K562 (cell line): Measurements from ENCODE around the gene REC8. TPM values are rescaled to one million over a fixed set of nuclear protein-coding genes. Genes with fewer than 3 reads are reported as not detected.

ENCODE experiments used
- KAT2B ChIP-seq: IDR thresholded peaks from one replicate; pipeline ENCODE4 v1.6.1; 2012; ENCODE audit warnings: low read depth, mild to moderate bottlenecking, control low read depth, inconsistent platforms, low read length, moderate library complexity
- MLX ChIP-seq, 2 experiments: fragments of 450-650 bp in 1 of 2; sonication (generic) in 1 of 2; formaldehyde crosslinking; conservative IDR thresholded peaks; 2 replicates each; pipeline versions ENCODE4 v1.4.0 to v1.8.1; 2020 to 2022; ENCODE audit warnings: mild to moderate bottlenecking in 1 of 2, missing genetic modification reagents in 1 of 2
- PCBP1 ChIP-seq: fragments of 200-400 bp; formaldehyde crosslinking; IDR thresholded peaks from 2 replicates; pipeline ENCODE4 v1.6.1; 2018; ENCODE audit warnings: mild to moderate bottlenecking, low read depth, low read length; ENCODE audit not compliant: poor library complexity, severe bottlenecking
- POLR3A ChIP-seq: IDR thresholded peaks from 2 replicates; pipeline ENCODE4 v1.6.1; 2011; ENCODE audit warnings: borderline replicate concordance, mild to moderate bottlenecking, moderate library complexity; ENCODE audit not compliant: insufficient read length, insufficient read depth; ENCODE audit errors: extremely low read depth
- PRDM10 ChIP-seq: fragments of 450-650 bp; IDR thresholded peaks from 2 replicates; pipeline ENCODE4 v1.6.1; 2018; ENCODE audit not compliant: partially characterized antibody
- RBM22 ChIP-seq: fragments of 200-400 bp; formaldehyde crosslinking; IDR thresholded peaks from 2 replicates; pipeline ENCODE4 v1.6.1; 2018; ENCODE audit warnings: low read length, low read depth; ENCODE audit not compliant: poor library complexity, severe bottlenecking
- RBM34 ChIP-seq: fragments of 200-400 bp; formaldehyde crosslinking; IDR thresholded peaks from 2 replicates; pipeline ENCODE4 v1.6.1; 2018; ENCODE audit warnings: low read length, borderline replicate concordance; ENCODE audit not compliant: insufficient read depth
- RCOR1 ChIP-seq, 2 experiments: IDR thresholded peaks; 2 replicates each; pipeline ENCODE4 v1.6.1; 2012; ENCODE audit warnings: low read depth in 2 of 2, low read length in 2 of 2, borderline replicate concordance in 1 of 2, improper control_type of control experiment in 1 of 2
- RHOXF2B ChIP-seq: fragments of 250-450 bp; sonication (Bioruptor Pico); conservative IDR thresholded peaks from 2 replicates; pipeline ENCODE4 v1.5.1; 2021
- STAT6 ChIP-seq: sonication (generic); formaldehyde crosslinking; IDR thresholded peaks from 2 replicates; pipeline ENCODE4 v1.8.1; 2023; ENCODE audit warnings: mild to moderate bottlenecking, missing genetic modification reagents
- USF2 ChIP-seq: sonication (generic); formaldehyde crosslinking; IDR thresholded peaks from 2 replicates; pipeline ENCODE4 v1.5.0; 2020; ENCODE audit warnings: missing genetic modification reagents
- ZNF75A ChIP-seq: fragments of 450-650 bp; formaldehyde crosslinking; IDR thresholded peaks from 2 replicates; pipeline ENCODE4 v1.4.0; 2020; ENCODE audit warnings: mild to moderate bottlenecking
- ZNF79 ChIP-seq: fragments of 250-450 bp; sonication (Bioruptor Pico); IDR thresholded peaks from 2 replicates; pipeline ENCODE4 v1.4.0; 2020; ENCODE audit warnings: low read depth, mild to moderate bottlenecking, moderate library complexity
- polyA plus RNA-seq, 8 experiments: library from polyadenylated mRNA; depleted of rRNA in 4 of 8; stranded (reverse) in 5 of 8; unstranded in 3 of 8; fragments of >200 nt; fragmentation: Nextera tagmentation in 2 of 8; fragmentation: Illumina TruSeq in 1 of 8; extraction: Ambion mirVana in 2 of 8; extraction: Trizol in 1 of 8; gene quantifications; 2 replicates each; pipeline versions ENCODE4 v1.2.1 to v1.2.3, GENCODE V29; 2011 to 2014; ENCODE audit warnings: inconsistent platforms in 1 of 8, missing spikeins in 1 of 8
- total RNA-seq, 7 experiments: library from RNA; depleted of rRNA in 6 of 7; stranded (reverse); fragments of >200 nt in 6 of 7; fragmentation: Illumina TruSeq in 2 of 7; extraction: Trizol in 2 of 7; gene quantifications; 2 replicates each; pipeline versions ENCODE4 v1.2.1 to v1.2.3, GENCODE V29; 2011 to 2021; ENCODE audit warnings: low replicate concordance in 1 of 7

Gene REC8
- total and polyA plus RNA-seq, 9 of the 15 experiments (the other 6 are each of a cell fraction or from before 2014, with no cell fraction given) = 0.11 to 2.5 (median 0.85) TPM

GRCh38 chr14:24212924-24213865 lies 41.3 kb downstream of the REC8 start, which contains the start of gene CHMP4A (continued):
- TF ChIP-seq RBM34 (no peak), RBM22 (no peak), PRDM10 (peak; percentile 91), RCOR1 (IDR thresholded peaks at IDR 0.05; ENCODE audit: borderline replicate concordance in 1 of 2, low read depth in 2 of 2, low read length in 2 of 2) (peak in 1 of 2 experiments; percentile 3; a peak in 1 of 4 replicates), PCBP1 (no peak), POLR3A (no peak), ZNF75A (CRISPR knock-in tag) (no peak; the same call in 1 of the 2 replicates), RHOXF2B (CRISPR knock-in tag) (no peak), STAT6 (CRISPR knock-in tag) (no peak), KAT2B (no peak), MLX (CRISPR knock-in tag; conservative IDR thresholded peaks at IDR 0.05) (no peak), USF2 (CRISPR knock-in tag) (peak; percentile 96), ZNF79 (CRISPR knock-in tag) (no peak)
